HPDE6-E6E7 (cell line): ENCODE results near the gene AGAP5.

Experiments
- DNase-seq: peaks from one replicate; pipeline ENCODE4 v3.0.0; 2011; ENCODE audit warnings: missing footprints; ENCODE audit errors: extremely low spot score

The AGAP5 gene

GRCh38 chr10:73625884-73626752 is 71.8 kb downstream of the AGAP5 start:
- peak; percentile 97 for DNase-seq

GRCh38 chr10:73625004-73625883 is 72.7 kb downstream of the AGAP5 start:
- DNase-seq: no peak
